GM12801 (cell line): ENCODE measurements around the gene FAM227B.

Source experiments
- TF ChIP-seq, protein P1 (sequence below): IDR thresholded peaks from one replicate; pipeline ENCODE4 v1.5.1; 2011; ENCODE audit warnings: control low read depth; ENCODE audit not compliant: insufficient read length; ENCODE audit errors: extremely low read depth

The FAM227B gene

DNA sequence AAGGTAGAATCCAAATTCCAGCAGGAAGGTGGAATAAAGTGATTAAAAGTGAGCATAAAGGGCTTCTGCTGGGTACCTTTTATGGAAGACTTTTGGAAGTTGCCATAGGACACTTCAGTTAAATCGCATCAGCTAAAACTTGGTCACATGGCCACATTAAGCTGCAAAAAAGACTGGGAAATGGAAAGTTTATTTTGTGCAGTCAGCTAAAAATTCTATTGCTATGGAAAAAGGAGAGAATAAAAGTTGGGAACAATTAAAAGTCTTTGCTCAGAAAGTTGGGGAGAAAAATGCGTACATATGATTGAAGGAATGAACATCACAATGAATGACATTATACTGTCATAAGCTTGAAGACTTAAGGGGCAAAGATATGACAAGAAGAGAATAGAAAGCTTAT is 148.3 kb downstream of the FAM227B start:
- TF ChIP-seq, protein P1, sequence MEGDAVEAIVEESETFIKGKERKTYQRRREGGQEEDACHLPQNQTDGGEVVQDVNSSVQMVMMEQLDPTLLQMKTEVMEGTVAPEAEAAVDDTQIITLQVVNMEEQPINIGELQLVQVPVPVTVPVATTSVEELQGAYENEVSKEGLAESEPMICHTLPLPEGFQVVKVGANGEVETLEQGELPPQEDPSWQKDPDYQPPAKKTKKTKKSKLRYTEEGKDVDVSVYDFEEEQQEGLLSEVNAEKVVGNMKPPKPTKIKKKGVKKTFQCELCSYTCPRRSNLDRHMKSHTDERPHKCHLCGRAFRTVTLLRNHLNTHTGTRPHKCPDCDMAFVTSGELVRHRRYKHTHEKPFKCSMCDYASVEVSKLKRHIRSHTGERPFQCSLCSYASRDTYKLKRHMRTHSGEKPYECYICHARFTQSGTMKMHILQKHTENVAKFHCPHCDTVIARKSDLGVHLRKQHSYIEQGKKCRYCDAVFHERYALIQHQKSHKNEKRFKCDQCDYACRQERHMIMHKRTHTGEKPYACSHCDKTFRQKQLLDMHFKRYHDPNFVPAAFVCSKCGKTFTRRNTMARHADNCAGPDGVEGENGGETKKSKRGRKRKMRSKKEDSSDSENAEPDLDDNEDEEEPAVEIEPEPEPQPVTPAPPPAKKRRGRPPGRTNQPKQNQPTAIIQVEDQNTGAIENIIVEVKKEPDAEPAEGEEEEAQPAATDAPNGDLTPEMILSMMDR, result no peak

DNA sequence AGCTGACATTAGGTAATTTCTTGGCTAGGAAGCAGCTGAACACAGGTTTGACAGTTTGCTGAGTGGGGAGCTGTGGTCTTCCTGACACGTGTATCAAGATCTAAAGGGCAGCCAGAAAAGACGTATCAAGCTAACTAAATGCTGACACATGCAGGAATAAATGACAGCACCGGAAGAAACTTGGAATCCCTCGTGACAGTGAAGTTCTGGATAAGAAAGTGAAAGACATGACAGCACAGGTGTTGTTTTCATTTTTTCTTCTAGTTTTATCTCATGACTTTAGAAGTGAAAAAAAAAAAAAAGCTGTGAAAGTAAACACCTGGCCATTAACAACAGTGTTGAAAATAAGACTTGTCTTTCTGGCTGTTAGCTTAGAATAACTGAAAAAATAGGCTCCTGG is 148.9 kb downstream of the FAM227B start:
- TF ChIP-seq, protein P1, result no peak

DNA sequence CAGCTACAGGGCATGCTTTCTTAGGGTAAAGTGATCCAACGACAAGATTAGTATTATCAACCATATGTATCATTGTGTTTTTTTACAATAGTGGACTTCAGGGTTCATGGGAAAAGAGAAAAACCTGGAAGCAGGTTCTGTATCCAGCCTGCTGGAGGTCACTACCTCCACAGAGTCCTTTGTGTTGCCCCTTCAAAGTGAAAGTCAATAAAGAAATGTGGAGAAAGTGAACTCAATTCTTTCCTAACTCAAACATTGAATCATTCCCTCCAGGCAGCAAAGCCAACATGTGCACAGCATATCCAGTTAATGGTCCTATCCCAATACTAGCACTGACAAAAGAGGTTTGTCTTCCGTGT is 152.2 kb downstream of the FAM227B start:
- TF ChIP-seq, protein P1, result no peak

DNA sequence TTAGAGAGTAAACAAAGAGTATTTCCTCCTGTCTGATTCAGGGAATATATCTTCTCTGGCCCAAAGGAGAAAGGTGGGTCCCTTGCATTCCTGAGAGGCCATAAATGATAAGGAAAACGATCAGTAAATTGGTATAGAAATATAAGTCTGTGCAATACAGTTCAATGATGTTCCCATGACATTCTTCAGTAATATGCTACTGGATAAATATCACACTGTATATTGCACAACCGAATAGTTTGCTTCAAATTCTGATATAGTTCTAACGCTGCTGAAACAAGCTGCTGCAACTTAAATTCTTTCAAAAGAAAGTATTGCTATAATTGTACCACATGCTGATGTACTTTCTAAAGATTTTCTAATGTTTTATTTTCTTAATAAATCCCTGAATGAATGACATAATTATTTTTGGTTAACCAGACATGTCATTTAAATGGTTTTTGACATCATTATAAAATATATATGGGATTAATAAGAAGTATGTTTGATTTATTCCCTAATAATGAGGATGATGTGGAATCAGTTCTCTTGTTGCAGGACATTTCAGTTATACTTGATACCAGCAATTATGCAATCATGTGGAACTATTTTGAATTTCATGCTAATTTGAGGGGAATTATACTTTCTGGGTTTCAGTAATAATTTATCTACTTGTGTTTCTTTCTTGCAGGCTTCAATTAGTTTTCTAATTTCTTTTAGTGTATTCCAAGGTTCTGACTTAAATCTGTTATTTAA is 152.7 kb downstream of the FAM227B start:
- TF ChIP-seq, protein P1, result no peak

DNA sequence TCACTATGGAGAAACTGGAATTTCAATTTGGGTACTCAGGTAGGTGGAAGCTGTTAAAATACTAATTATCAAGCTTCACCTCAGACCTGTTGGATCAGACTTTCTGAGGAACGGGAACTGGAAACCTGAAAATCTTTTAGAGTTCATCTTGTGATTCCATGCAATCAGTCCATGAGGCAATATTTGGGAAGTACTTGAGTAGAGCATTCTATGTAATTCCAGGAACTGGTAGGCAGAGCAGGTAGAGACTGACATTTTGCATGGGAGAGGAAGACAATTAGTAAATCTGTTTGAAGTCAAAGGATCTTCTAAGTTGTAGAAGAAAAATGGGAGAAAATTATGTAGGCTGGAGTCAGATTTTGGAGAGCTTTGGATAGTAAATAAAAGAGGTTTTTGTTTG is 154.5 kb downstream of the FAM227B start:
- TF ChIP-seq, protein P1, result no peak

DNA sequence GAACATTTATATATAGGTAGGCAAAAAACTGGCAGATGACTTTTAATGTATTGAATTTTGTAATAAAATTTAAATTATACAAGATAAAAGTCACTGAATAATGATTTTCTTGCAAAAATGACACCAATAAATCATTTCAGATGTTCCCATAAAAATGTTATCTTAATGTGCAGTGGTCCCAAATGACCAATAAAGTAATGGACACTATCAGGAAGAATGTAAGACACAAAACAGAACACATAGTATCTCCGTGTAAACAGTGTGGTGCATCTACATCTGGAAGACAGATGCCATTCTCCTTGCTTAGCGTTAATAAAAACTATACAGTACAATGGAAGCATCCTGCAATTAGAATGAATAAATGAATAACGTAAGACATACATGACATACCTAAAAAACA is 156.1 kb downstream of the FAM227B start:
- TF ChIP-seq, protein P1, result no peak

DNA sequence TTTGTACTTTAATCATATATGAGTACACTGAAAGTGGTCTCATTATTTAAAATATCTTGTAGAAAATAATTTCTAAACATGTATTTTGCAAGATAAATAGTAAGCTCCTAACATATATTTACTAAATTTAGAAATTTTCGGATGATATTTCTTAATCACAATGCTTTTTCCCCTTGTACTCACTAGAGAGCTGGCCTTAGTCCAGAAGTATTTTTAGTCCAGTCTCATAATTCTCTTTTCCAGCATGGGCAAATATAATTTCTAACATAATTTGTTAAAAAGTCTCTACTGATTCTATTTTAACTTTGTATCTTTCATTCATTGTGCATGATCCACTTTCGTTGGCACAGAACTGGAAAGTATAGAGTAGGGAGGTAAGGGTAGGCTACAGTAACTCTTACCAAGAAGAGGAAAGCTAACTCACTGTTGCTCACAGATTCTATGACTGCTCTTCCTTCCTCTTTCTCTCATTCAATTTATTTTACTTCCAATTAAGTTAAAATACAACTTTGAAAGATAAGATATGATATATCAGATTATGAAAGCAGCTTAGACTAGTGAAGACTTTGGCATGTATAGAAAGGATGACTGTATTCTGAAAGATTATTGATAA is 158.3 kb downstream of the FAM227B start:
- TF ChIP-seq, protein P1, result no peak
